HCT116 (cell line): ENCODE results near the gene AHSA1. TPM values are rescaled to one million over a fixed set of nuclear protein-coding genes. Genes with fewer than 3 reads are reported as not detected.

ENCODE experiments used
- ATAC-seq: fragments of 200-7000 bp; cut with Tn5 transposase; 2 replicates; pipeline ENCODE4 v1.9.1; 2020; ENCODE audit warnings: mild to moderate bottlenecking, moderate library complexity
- BruUV-seq: library from RNA; stranded (reverse); fragments of 400-500 nt; replicated peaks from 2 replicates; lab custom pipeline; 2021; lab: Mats Ljungman, UMichigan
- CTCF ChIA-PET: fragments of 300-600 bp; sonication (Branson Sonifier 250); formaldehyde crosslinking; loops from one replicate; lab custom pipeline; 2021; ENCODE audit warnings: antibody characterized with exemption; lab: Charles Lee
- POLR2A ChIA-PET: fragments of 300-600, 350-600 bp; sonication (Branson Sonifier 250); formaldehyde crosslinking; loops from one replicate; lab custom pipeline; 2021; ENCODE audit warnings: antibody characterized with exemption; lab: Charles Lee
- RAD21 ChIA-PET, 2 experiments: fragments of 300-600 bp; sonication (Branson Sonifier 250); formaldehyde crosslinking; loops; one replicate each; lab custom pipeline; 2023; ENCODE audit warnings: low total read pairs in 2 of 2; ENCODE audit not compliant: uncharacterized antibody in 2 of 2, unreplicated experiment in 2 of 2, low non-redundant PET in 1 of 2; lab: Charles Lee
- DNase-seq: peaks from one replicate; pipeline ENCODE4 v3.0.0-alpha.2; 2010; ENCODE audit warnings: low read depth, low spot score
- H2AFZ ChIP-seq: fragments of 200-600 bp; shearing (Covaris generic), sonication (generic); 2 replicates; pipeline ENCODE4 v1.6.1; 2017; ENCODE audit warnings: low read depth, mixed run types, mixed read lengths, antibody characterized with exemption, low read length; ENCODE audit not compliant: poor library complexity, severe bottlenecking
- H3K27ac ChIP-seq: 2 replicates; pipeline ENCODE4 v1.5.1; 2012; ENCODE audit warnings: low read depth, low read length
- H3K27me3 ChIP-seq: fragments of 200-600 bp; sonication (generic); 2 replicates; pipeline ENCODE4 v1.6.1; 2016; ENCODE audit warnings: mixed run types, low read length, mixed read lengths; ENCODE audit not compliant: insufficient read depth
- H3K36me3 ChIP-seq, 2 experiments: fragments of 200-500 bp in 1 of 2; fragments of 200-600 bp in 1 of 2; sonication (Bioruptor generic) in 1 of 2; sonication (generic) in 1 of 2; 2 replicates each; pipeline versions ENCODE4 v1.5.1 to v1.6.1; 2014 to 2016; ENCODE audit warnings: low read length in 2 of 2, inconsistent platforms in 1 of 2, mixed read lengths in 1 of 2, mixed run types in 1 of 2; ENCODE audit not compliant: insufficient read depth in 2 of 2, control insufficient read depth in 1 of 2
- H3K4me1 ChIP-seq, 2 experiments: fragments of 200-600 bp in 1 of 2; sonication (generic) in 1 of 2; 2 replicates each; pipeline versions ENCODE4 v1.5.1 to v1.6.1; 2012 to 2017; ENCODE audit warnings: low read length in 2 of 2, inconsistent platforms in 1 of 2, mild to moderate bottlenecking in 1 of 2, mixed read lengths in 1 of 2, mixed run types in 1 of 2, moderate library complexity in 1 of 2; ENCODE audit not compliant: insufficient read depth in 2 of 2, control insufficient read depth in 1 of 2
- H3K4me2 ChIP-seq: fragments of 200-600 bp; sonication (generic); 2 replicates; pipeline ENCODE4 v1.6.1; 2017; ENCODE audit warnings: mixed run types, low read length, mixed read lengths
- H3K4me3 ChIP-seq, 2 experiments: fragments of 200-600 bp in 1 of 2; sonication (generic) in 1 of 2; replicated peaks in 1 of 2; 2 replicates each; pipeline ENCODE4 v1.5.1; 2011 to 2016; ENCODE audit warnings: low read length in 2 of 2, control low read depth in 1 of 2, low read depth in 1 of 2, mild to moderate bottlenecking in 1 of 2, mixed read lengths in 1 of 2, mixed run types in 1 of 2
- H3K79me2 ChIP-seq: fragments of 200-600 bp; sonication (generic); 2 replicates; pipeline ENCODE4 v1.6.1; 2017; ENCODE audit warnings: mild to moderate bottlenecking, mixed run types, low read length, moderate library complexity, mixed read lengths; ENCODE audit not compliant: insufficient read depth
- H3K9ac ChIP-seq: fragments of 200-600 bp; sonication (generic); 2 replicates; pipeline ENCODE4 v1.6.1; 2016; ENCODE audit warnings: low read length, mixed read lengths
- H3K9me2 ChIP-seq: fragments of 200-600 bp; sonication (generic), shearing (Covaris generic); 2 replicates; pipeline ENCODE4 v1.6.1; 2017; ENCODE audit warnings: mixed run types, mild to moderate bottlenecking, moderate library complexity; ENCODE audit not compliant: insufficient read depth
- H3K9me3 ChIP-seq, 2 experiments: fragments of 200-500 bp in 1 of 2; fragments of 200-600 bp in 1 of 2; sonication (Bioruptor generic) in 1 of 2; sonication (generic) in 1 of 2; 2 replicates each; pipeline ENCODE4 v1.6.1; 2014 to 2017; ENCODE audit warnings: low read length in 2 of 2, mixed read lengths in 2 of 2, inconsistent platforms in 1 of 2, low read depth in 1 of 2, mild to moderate bottlenecking in 1 of 2, mixed run types in 1 of 2, moderate library complexity in 1 of 2; ENCODE audit not compliant: control insufficient read depth in 1 of 2, insufficient read depth in 1 of 2
- H4K20me1 ChIP-seq: fragments of 200-600 bp; sonication (generic), shearing (Covaris generic); 2 replicates; pipeline ENCODE4 v1.6.1; 2017; ENCODE audit warnings: mixed run types, mild to moderate bottlenecking, moderate library complexity; ENCODE audit not compliant: insufficient read depth
- CBX3 ChIP-seq: IDR thresholded peaks from 2 replicates; pipeline ENCODE4 v1.6.1; 2012; ENCODE audit warnings: low read depth
- CEBPB ChIP-seq: IDR thresholded peaks from 2 replicates; pipeline ENCODE4 v1.6.1; 2012; ENCODE audit warnings: low read depth
- EGR1 ChIP-seq: IDR thresholded peaks from 2 replicates; pipeline ENCODE4 v1.6.1; 2012; ENCODE audit warnings: low read depth
- ELF1 ChIP-seq: IDR thresholded peaks from 2 replicates; pipeline ENCODE4 v1.6.1; 2012; ENCODE audit warnings: low read depth, borderline replicate concordance
- EZH2phosphoT487 ChIP-seq: fragments of 200-600 bp; IDR thresholded peaks from 2 replicates; pipeline ENCODE4 v1.6.1; 2018; ENCODE audit warnings: antibody characterized with exemption, borderline replicate concordance
- FOSL1 ChIP-seq: IDR thresholded peaks from 2 replicates; pipeline ENCODE4 v1.6.1; 2012; ENCODE audit warnings: low read depth
- JUND ChIP-seq: IDR thresholded peaks from 2 replicates; pipeline ENCODE4 v1.6.1; 2012
- POLR2A ChIP-seq: IDR thresholded peaks from 2 replicates; pipeline ENCODE4 v1.7.0; 2011; ENCODE audit warnings: borderline replicate concordance; ENCODE audit not compliant: insufficient read depth, insufficient read length; ENCODE audit errors: extremely low read depth
- POLR2AphosphoS5 ChIP-seq: IDR thresholded peaks from 2 replicates; pipeline ENCODE4 v1.6.1; 2011; ENCODE audit warnings: mild to moderate bottlenecking, low read depth, low read length, moderate library complexity
- RAD21 ChIP-seq: IDR thresholded peaks from 2 replicates; pipeline ENCODE4 v1.6.1; 2012; ENCODE audit warnings: low read depth, mild to moderate bottlenecking
- SIN3A ChIP-seq: IDR thresholded peaks from 2 replicates; pipeline ENCODE4 v1.6.1; 2012; ENCODE audit warnings: low read depth
- SRF ChIP-seq: IDR thresholded peaks from 2 replicates; pipeline ENCODE4 v1.6.1; 2012; ENCODE audit warnings: low read depth
- YY1 ChIP-seq: IDR thresholded peaks from 2 replicates; pipeline ENCODE4 v1.6.1; 2011; ENCODE audit warnings: low read length, low read depth, moderate library complexity, mild to moderate bottlenecking; ENCODE audit not compliant: insufficient replicate concordance; ENCODE audit errors: extremely low read depth
- ZBTB33 ChIP-seq: IDR thresholded peaks from 2 replicates; pipeline ENCODE4 v1.6.1; 2011; ENCODE audit warnings: mild to moderate bottlenecking, low read length, moderate library complexity; ENCODE audit not compliant: insufficient replicate concordance; ENCODE audit errors: extremely low read depth
- intact Hi-C: fragments of 100-400 bp; cut with micrococcal nuclease; formaldehyde crosslinking; loops from 2 replicates; pipeline ENCODE4 v1.10.0; 2022
- total RNA-seq: library from RNA; stranded (reverse); gene quantifications from one replicate; pipeline ENCODE4 v1.2.1, GENCODE V29; 2021; ENCODE audit not compliant: unreplicated experiment
- TF ChIP-seq, protein P1 (sequence below): IDR thresholded peaks from 2 replicates; pipeline ENCODE4 v1.6.1; 2012

The AHSA1 gene
- total RNA-seq, 1 experiment from 2014 or later = 222 TPM

DNA sequence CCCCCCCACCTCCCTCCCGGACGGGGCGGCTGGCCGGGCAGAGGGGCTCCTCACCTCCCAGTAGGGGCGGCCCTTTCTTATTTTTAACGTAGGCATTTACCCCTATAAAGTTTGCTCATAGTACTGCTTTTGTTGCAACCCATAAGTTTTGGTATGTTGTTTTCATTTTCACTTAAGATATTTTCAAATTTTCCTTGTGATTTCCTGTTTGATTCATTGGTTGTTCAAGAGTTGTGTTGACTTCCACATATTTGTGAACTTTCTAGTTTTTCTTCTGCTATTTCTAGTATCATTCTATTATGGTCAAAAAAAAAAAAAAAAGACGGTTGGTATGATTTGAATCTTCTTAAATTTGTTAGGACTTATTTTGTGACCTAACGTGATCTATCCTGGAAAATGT, 41.1 kb upstream of the AHSA1 start:
- Histone ChIP-seq H3K27me3 (no peaks in the 10 kb centered on the region), H3K4me2 (no peak overlapping the region), H3K9me3 (no peaks in the 10 kb centered on the region; a peak in 1 of 4 replicates), H3K79me2 (no peaks in the 10 kb centered on the region), H3K36me3 (no peaks in the 10 kb centered on the region), H3K9me2 (no peaks in the 10 kb centered on the region), H2AFZ (no peak overlapping the region), H3K27ac (no peak overlapping the region), H3K9ac (no peak overlapping the region), H3K4me3 (no peak overlapping the region), H4K20me1 (no peaks in the 10 kb centered on the region), H3K4me1 (no peaks in the 10 kb centered on the region)
- CTCF ChIA-PET = no interaction called here
- no TSS peak for BruUV-seq
- RAD21 ChIA-PET = no interaction called here
- no peak for TF ChIP-seq JUND
- TF ChIP-seq, protein P1, sequence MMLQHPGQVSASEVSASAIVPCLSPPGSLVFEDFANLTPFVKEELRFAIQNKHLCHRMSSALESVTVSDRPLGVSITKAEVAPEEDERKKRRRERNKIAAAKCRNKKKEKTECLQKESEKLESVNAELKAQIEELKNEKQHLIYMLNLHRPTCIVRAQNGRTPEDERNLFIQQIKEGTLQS = no peak
- TF ChIP-seq ZBTB33 = no peak
- TF ChIP-seq CBX3 = no peak
- DNase-seq = no peak
- ATAC-seq = no peak
- intact Hi-C loops = no loop called here
- POLR2A ChIA-PET = no interaction called here

DNA sequence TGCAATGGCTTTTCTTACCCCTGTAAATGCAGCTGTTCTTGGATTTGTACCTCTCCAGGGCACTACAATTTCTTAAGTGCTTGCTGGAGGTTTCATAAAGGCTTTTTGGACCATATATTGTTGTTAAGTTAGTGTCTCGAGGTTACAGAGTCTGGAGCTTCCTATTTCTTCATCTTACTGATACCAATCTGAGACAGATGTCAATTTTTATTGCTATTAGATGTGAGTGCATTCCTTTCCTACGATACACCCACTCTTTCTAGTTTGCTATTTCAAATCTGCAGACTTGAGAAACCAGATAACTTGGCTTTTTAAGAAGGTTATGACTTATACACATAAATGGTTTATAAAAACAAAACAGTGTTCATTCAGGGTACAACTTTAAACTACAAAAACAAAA, 36.7 kb upstream of the AHSA1 start:
- H3K9ac ChIP-seq = no peak overlapping the region
- no peak overlapping the region for H2AFZ ChIP-seq
- POLR2A ChIA-PET = no interaction called here
- H4K20me1 ChIP-seq = no peaks in the 10 kb centered on the region
- ATAC-seq (no peak), DNase-seq (no peak)
- H3K27ac ChIP-seq = no peak overlapping the region
- no peaks in the 10 kb centered on the region; a peak in 1 of 4 replicates for H3K9me3 ChIP-seq
- no peak overlapping the region for H3K4me2 ChIP-seq
- H3K4me3 ChIP-seq = no peak overlapping the region
- H3K4me1 ChIP-seq = no peaks in the 10 kb centered on the region
- H3K36me3 ChIP-seq = peaks cover 3 to 14% of the 10 kb centered on the region in 2 experiments; a peak in 3 of 4 replicates
- intact Hi-C loops = no loop called here
- RAD21 ChIA-PET = no interaction called here
- no TSS peak for BruUV-seq
- CTCF ChIA-PET = no interaction called here
- no peaks in the 10 kb centered on the region for H3K27me3 ChIP-seq
- no peaks in the 10 kb centered on the region for H3K9me2 ChIP-seq
- H3K79me2 ChIP-seq = no peaks in the 10 kb centered on the region
- TF ChIP-seq CEBPB = no peak
- no peak for TF ChIP-seq POLR2AphosphoS5
- no peak for TF ChIP-seq ZBTB33
- TF ChIP-seq SIN3A = no peak
- TF ChIP-seq SRF = no peak
- no peak for TF ChIP-seq RAD21
- no peak for TF ChIP-seq YY1
- TF ChIP-seq EGR1 = no peak
- TF ChIP-seq EZH2phosphoT487 = no peak
- no peak for TF ChIP-seq FOSL1
- TF ChIP-seq JUND = no peak
- no peak for TF ChIP-seq POLR2A
- TF ChIP-seq, protein P1 = no peak
- no peak for TF ChIP-seq ELF1
- TF ChIP-seq CBX3 = no peak
